Astrocyte (in vitro differentiated cells and primary cell): ENCODE measurements around the gene FGF2.

Experiments
- EZH2 ChIP-seq: IDR thresholded peaks from 2 replicates; pipeline ENCODE4 v1.6.1; 2012; ENCODE audit warnings: mild to moderate bottlenecking, low read length, inconsistent platforms; ENCODE audit not compliant: insufficient read depth
- TF ChIP-seq, protein P1 (sequence below): IDR thresholded peaks from 2 replicates; pipeline ENCODE4 v1.5.1; 2011; ENCODE audit warnings: low read depth, mild to moderate bottlenecking, inconsistent platforms, low read length, moderate library complexity; ENCODE audit not compliant: insufficient read depth

DNA sequence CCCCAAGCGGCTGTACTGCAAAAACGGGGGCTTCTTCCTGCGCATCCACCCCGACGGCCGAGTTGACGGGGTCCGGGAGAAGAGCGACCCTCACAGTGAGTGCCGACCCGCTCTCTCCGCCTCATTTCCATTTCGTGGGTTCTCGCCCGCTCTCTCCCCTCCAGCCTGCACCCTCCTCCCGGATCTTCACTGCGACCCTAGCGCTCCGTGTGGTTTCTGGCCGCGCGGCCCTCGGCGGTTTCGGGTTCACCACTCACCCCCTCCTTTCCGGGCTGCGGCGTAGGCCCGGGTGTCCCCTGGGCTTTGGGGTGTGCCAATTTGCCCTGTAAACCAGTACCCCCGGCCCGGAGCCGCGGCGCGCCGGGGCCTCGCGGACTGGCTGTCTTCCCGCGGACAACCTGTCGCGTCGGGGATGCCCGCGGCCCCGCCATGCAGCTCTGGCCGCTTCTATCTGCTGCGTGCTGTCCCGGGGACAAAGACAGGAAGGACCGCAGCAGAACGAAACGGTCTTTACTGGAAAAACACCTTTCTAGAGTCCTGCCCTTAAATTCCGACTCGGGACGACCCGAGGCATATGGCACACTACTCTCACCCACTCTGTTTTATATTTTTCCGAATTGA lies 737 bp downstream of the FGF2 start:
- TF ChIP-seq, protein P1, sequence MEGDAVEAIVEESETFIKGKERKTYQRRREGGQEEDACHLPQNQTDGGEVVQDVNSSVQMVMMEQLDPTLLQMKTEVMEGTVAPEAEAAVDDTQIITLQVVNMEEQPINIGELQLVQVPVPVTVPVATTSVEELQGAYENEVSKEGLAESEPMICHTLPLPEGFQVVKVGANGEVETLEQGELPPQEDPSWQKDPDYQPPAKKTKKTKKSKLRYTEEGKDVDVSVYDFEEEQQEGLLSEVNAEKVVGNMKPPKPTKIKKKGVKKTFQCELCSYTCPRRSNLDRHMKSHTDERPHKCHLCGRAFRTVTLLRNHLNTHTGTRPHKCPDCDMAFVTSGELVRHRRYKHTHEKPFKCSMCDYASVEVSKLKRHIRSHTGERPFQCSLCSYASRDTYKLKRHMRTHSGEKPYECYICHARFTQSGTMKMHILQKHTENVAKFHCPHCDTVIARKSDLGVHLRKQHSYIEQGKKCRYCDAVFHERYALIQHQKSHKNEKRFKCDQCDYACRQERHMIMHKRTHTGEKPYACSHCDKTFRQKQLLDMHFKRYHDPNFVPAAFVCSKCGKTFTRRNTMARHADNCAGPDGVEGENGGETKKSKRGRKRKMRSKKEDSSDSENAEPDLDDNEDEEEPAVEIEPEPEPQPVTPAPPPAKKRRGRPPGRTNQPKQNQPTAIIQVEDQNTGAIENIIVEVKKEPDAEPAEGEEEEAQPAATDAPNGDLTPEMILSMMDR, result no peak
- no peak for TF ChIP-seq EZH2
